DMS 273 treated with DMSO at 0.1 percent for 48 hours (cell line): ENCODE results near the gene DOCK4.

Experiments used
- DNase-seq: peaks from one replicate; lab custom pipeline; 2025; lab: John Stamatoyannopoulos, UW

The DOCK4 gene

GRCh38 chr7:112161253-112162141 lies 44.7 kb downstream of the DOCK4 start:
- DNase-seq, result no peak

GRCh38 chr7:112160771-112161150 lies 45.4 kb downstream of the DOCK4 start:
- DNase-seq, result no peak

- DNase-seq, result no peak
Observed at GRCh38 chr7:112160130-112160770, 45.9 kb downstream of the DOCK4 start.

- no peak for DNase-seq
Observed at GRCh38 chr7:112159351-112159750, 46.8 kb downstream of the DOCK4 start.

GRCh38 chr7:112157072-112157471 lies 49.1 kb downstream of the DOCK4 start:
- DNase-seq, result no peak

- DNase-seq, result no peak
Observed at GRCh38 chr7:112156412-112156811, 49.8 kb downstream of the DOCK4 start.

- no peak for DNase-seq
Observed at GRCh38 chr7:112154690-112155089, 51.5 kb downstream of the DOCK4 start.

GRCh38 chr7:112152186-112152585 lies 54.0 kb downstream of the DOCK4 start:
- DNase-seq, result no peak

GRCh38 chr7:112150823-112151641 lies 55.2 kb downstream of the DOCK4 start:
- no peak for DNase-seq

GRCh38 chr7:112149734-112150133 lies 56.5 kb downstream of the DOCK4 start:
- no peak for DNase-seq

- no peak for DNase-seq
Observed at GRCh38 chr7:112147793-112148361, 58.3 kb downstream of the DOCK4 start.

GRCh38 chr7:112145206-112145605 lies 61.0 kb downstream of the DOCK4 start:
- DNase-seq, result peak; percentile 50

GRCh38 chr7:112144284-112145059 lies 61.7 kb downstream of the DOCK4 start:
- peak; percentile 78 for DNase-seq

- no peak for DNase-seq
Observed at GRCh38 chr7:112143582-112143981, 62.6 kb downstream of the DOCK4 start.

GRCh38 chr7:112143136-112143535 lies 63.1 kb downstream of the DOCK4 start:
- no peak for DNase-seq

GRCh38 chr7:112140600-112140999 lies 65.6 kb downstream of the DOCK4 start:
- no peak for DNase-seq

- DNase-seq, result no peak
Observed at GRCh38 chr7:112138938-112139337, 67.3 kb downstream of the DOCK4 start.

GRCh38 chr7:112138325-112138852 lies 67.8 kb downstream of the DOCK4 start:
- DNase-seq, result no peak

- no peak for DNase-seq
Observed at GRCh38 chr7:112137141-112138101, 68.8 kb downstream of the DOCK4 start.
